Mesangial cell (primary cell): Measurements from ENCODE around the gene RYR3. TPM values are rescaled to one million over a fixed set of nuclear protein-coding genes. Genes with fewer than 3 reads are reported as not detected.

Experiments used
- total RNA-seq: library from RNA; depleted of rRNA; stranded (reverse); fragments of >200 nt; gene quantifications from 2 replicates; pipeline ENCODE4 v1.2.3, GENCODE V29; 2015

RYR3 gene
- under 0.01 and 1.0 TPM in 2 replicates for total RNA-seq

GRCh38 chr15:33310481-33311311 is at the start of gene RYR3:
TSS of gene RYR3 (plus strand) at chr15:33310967. CDS start at chr15:33311046, 79 bp downstream.

Other genes starting within 250 kb of the RYR3 start
- 0.33 and 5.8 TPM in 2 replicates for gene FMN1, start 116.3 kb upstream of the RYR3 start, total RNA-seq